DOHH2 (cell line): ENCODE measurements around the gene C13orf46.

Experiments used
- EZH2phosphoT487 ChIP-seq: fragments of 200-600 bp; sonication (generic); IDR thresholded peaks from 2 replicates; pipeline ENCODE4 v1.6.1; 2017; ENCODE audit warnings: borderline replicate concordance, mild to moderate bottlenecking, antibody characterized with exemption, low read length, moderate library complexity, mixed read lengths
- TF ChIP-seq, protein P1 (sequence below): fragments of 200-600 bp; sonication (generic); IDR thresholded peaks from one replicate; pipeline ENCODE4 v1.5.1; 2014; ENCODE audit warnings: antibody characterized with exemption, mild to moderate bottlenecking, low read depth, low read length; ENCODE audit not compliant: poor library complexity, severe bottlenecking

DNA sequence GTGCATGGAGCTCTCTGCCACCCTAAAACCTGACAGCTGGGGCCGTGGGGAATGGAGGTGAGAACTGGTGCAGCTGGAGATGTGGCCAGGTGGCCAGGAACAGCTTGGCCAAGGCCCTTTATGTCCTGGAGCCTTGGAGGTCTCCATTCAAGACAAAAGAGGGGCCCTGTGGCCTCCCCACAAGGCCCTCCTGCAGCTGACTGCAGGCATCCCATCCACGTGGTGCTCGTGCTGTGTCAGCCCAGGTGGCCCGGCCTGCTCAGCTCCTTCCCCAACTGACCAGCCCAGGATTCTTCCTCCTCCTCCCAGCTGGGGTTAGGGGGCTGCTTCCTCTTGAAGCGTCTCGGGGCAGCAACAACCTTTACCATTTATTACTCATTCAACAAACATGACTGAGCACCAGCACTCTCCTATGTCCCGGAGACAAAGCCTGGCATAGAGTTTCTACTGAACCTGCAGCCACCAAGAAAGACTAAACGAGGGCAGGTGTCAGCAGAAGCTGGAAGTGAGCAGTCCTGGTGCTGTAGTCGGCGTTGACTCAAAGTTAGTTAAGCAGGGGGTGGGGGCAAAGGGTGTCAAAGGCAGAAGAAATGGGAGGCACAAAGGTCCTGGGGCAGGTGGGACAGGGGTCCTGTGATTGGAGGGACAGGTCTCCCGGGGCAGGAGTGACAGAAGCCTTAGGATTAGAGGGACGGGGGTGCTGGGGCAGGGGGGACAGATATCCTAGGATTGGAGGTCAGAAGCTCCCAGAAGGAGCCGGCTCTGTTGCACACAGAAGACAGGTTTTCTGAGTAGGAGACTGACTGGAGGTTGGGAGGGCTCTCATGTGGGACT, 23.3 kb upstream of the C13orf46 start:
- TF ChIP-seq, protein P1, sequence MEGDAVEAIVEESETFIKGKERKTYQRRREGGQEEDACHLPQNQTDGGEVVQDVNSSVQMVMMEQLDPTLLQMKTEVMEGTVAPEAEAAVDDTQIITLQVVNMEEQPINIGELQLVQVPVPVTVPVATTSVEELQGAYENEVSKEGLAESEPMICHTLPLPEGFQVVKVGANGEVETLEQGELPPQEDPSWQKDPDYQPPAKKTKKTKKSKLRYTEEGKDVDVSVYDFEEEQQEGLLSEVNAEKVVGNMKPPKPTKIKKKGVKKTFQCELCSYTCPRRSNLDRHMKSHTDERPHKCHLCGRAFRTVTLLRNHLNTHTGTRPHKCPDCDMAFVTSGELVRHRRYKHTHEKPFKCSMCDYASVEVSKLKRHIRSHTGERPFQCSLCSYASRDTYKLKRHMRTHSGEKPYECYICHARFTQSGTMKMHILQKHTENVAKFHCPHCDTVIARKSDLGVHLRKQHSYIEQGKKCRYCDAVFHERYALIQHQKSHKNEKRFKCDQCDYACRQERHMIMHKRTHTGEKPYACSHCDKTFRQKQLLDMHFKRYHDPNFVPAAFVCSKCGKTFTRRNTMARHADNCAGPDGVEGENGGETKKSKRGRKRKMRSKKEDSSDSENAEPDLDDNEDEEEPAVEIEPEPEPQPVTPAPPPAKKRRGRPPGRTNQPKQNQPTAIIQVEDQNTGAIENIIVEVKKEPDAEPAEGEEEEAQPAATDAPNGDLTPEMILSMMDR = no peak
- no peak for TF ChIP-seq EZH2phosphoT487
